Keratinocyte (primary cell): ENCODE data around the gene CPHXL2. TPM values are rescaled to one million over a fixed set of nuclear protein-coding genes. Genes with fewer than 3 reads are reported as not detected.

ENCODE experiments used
- DNase-seq: peaks from one replicate; pipeline ENCODE4 v3.0.0-alpha.2; 2011; ENCODE audit warnings: low read depth, missing footprints, low spot score
- FAIRE-seq: peaks from 2 replicates; lab custom pipeline; 2011; peaks lifted over from hg19 to GRCh38; lab: Jason Lieb, UNC
- H2AFZ ChIP-seq: 2 replicates; pipeline ENCODE4 v1.6.0; 2012; ENCODE audit warnings: low read length, control low read depth, inconsistent platforms; ENCODE audit not compliant: control insufficient read depth
- H3K27ac ChIP-seq: 2 replicates; pipeline ENCODE4 v1.5.1; 2011; ENCODE audit warnings: low read length; ENCODE audit not compliant: control insufficient read depth, insufficient read depth
- H3K27me3 ChIP-seq: 3 replicates; pipeline ENCODE4 v1.6.0; 2011; ENCODE audit warnings: low read length; ENCODE audit not compliant: control insufficient read depth, insufficient read depth; ENCODE audit errors: extremely low read depth
- H3K36me3 ChIP-seq, 2 experiments: 2 replicates in 1 of 2; 3 replicates in 1 of 2; pipeline ENCODE4 v1.5.1; 2011; ENCODE audit warnings: low read length in 2 of 2, mild to moderate bottlenecking in 1 of 2; ENCODE audit not compliant: control insufficient read depth in 2 of 2, insufficient read depth in 2 of 2; ENCODE audit errors: extremely low read depth in 1 of 2
- H3K4me1 ChIP-seq: 3 replicates; pipeline ENCODE4 v1.5.1; 2011; ENCODE audit warnings: low read length; ENCODE audit not compliant: control insufficient read depth, insufficient read depth; ENCODE audit errors: extremely low read depth
- H3K4me2 ChIP-seq: 3 replicates; pipeline ENCODE4 v1.6.0; 2011; ENCODE audit warnings: low read depth, low read length; ENCODE audit not compliant: control insufficient read depth, insufficient read depth; ENCODE audit errors: extremely low read depth
- H3K4me3 ChIP-seq, 3 experiments: fragments of 200-600 bp in 1 of 3; sonication (generic) in 1 of 3; 2 replicates in 2 of 3; 3 replicates in 1 of 3; pipeline ENCODE4 v1.5.1; 2011 to 2016; ENCODE audit warnings: low read length in 3 of 3, mild to moderate bottlenecking in 3 of 3, control low read depth in 2 of 3, inconsistent platforms in 1 of 3, low read depth in 1 of 3, mixed read lengths in 1 of 3, mixed run types in 1 of 3, moderate library complexity in 1 of 3; ENCODE audit not compliant: control insufficient read depth in 2 of 3, insufficient read depth in 2 of 3; ENCODE audit errors: extremely low read depth in 1 of 3
- H3K79me2 ChIP-seq: 2 replicates; pipeline ENCODE4 v1.6.0; 2012; ENCODE audit warnings: low read length; ENCODE audit not compliant: control insufficient read depth, insufficient read depth
- H3K9ac ChIP-seq: 3 replicates; pipeline ENCODE4 v1.6.0; 2011; ENCODE audit warnings: low read length; ENCODE audit not compliant: control insufficient read depth, insufficient read depth; ENCODE audit errors: extremely low read depth
- H3K9me1 ChIP-seq: 3 replicates; pipeline ENCODE4 v1.6.0; 2011; ENCODE audit warnings: low read length; ENCODE audit not compliant: control insufficient read depth, insufficient read depth; ENCODE audit errors: extremely low read depth
- H3K9me3 ChIP-seq: 2 replicates; pipeline ENCODE4 v1.5.1; 2012; ENCODE audit warnings: low read depth, low read length; ENCODE audit not compliant: control insufficient read depth
- H4K20me1 ChIP-seq: 3 replicates; pipeline ENCODE4 v1.6.0; 2011; ENCODE audit warnings: low read length; ENCODE audit not compliant: control insufficient read depth, insufficient read depth; ENCODE audit errors: extremely low read depth
- CTCF ChIP-seq, 3 experiments: IDR thresholded peaks in 1 of 3; conservative IDR thresholded peaks in 1 of 3; optimal IDR thresholded peaks in 1 of 3; 2 replicates in 2 of 3; 3 replicates in 1 of 3; pipeline versions ENCODE3 to v1.5.1; 2011; ENCODE audit warnings: low read length in 3 of 3, mild to moderate bottlenecking in 3 of 3, moderate library complexity in 2 of 3, control low read depth in 1 of 3, inconsistent platforms in 1 of 3; ENCODE audit not compliant: insufficient read depth in 2 of 3; ENCODE audit errors: extremely low read depth in 1 of 3
- EZH2 ChIP-seq: IDR thresholded peaks from one replicate; pipeline ENCODE4 v1.6.1; 2012; ENCODE audit warnings: inconsistent platforms, mild to moderate bottlenecking, low read length, moderate library complexity
- dilution Hi-C: fragments of 300-500 bp; cut with MboI; formaldehyde crosslinking; loops from one replicate; pipeline ENCODE4 v1.7.0; 2020; ENCODE audit warnings: low sequenced_read_pairs; ENCODE audit not compliant: extremely low pct_ligation_motif_present
- polyA plus RNA-seq, 5 experiments: library from polyadenylated mRNA; depleted of rRNA in 3 of 5; stranded (reverse) in 3 of 5; stranded (forward) in 1 of 5; unstranded in 1 of 5; fragments of >200 nt; gene quantifications; 1 replicate in 1 of 5; 2 replicates in 3 of 5; 3 replicates in 1 of 5; pipeline versions ENCODE4 v1.2.1 to v1.2.3, GENCODE V29; 2011 to 2012; ENCODE audit warnings: missing spikeins in 2 of 5, low read depth in 1 of 5, low replicate concordance in 1 of 5

Gene CPHXL2
- polyA plus RNA-seq, 1 donor (not counting 4 experiments of a cell fraction or from before 2014, with no cell fraction given), result not detected

DNA sequence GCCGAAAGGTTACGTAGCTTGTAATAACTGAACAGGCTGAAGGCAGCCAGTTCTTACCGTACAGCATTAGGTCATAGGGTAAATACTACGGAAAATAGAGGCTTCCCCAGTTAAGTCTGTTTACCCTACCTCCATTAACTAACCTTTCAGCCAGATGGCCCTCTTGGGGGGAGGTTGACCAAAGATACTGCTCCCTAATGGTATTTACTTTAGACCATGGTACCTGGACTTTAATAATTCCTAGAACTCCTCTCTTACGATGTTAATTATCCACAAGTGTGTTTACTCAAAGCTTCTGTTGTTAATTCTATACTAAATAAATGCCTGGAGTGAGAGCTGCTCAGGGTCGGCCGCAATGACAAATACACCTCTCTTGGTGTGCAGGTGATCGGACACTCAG, 44.0 kb downstream of the CPHXL2 start:
- dilution Hi-C loops, result no loop called here
- H3K27me3 ChIP-seq, result no peaks in the 10 kb centered on the region
- H3K27ac ChIP-seq, result no peak overlapping the region
- TF ChIP-seq EZH2 (no peak), CTCF (optimal IDR thresholded peaks at IDR 0.05 in 1 of 3, IDR thresholded peaks at IDR 0.05 in 1 of 3, conservative IDR thresholded peaks at IDR 0.05 in 1 of 3; ENCODE audit: extremely low read depth in 1 of 3, insufficient read depth in 2 of 3, low read length in 3 of 3) (no peak)
- H3K9me3 ChIP-seq, result no peaks in the 10 kb centered on the region
- no peaks in the 10 kb centered on the region for H3K9me1 ChIP-seq
- H3K79me2 ChIP-seq, result peaks cover 6% of the 10 kb centered on the region
- no peak overlapping the region for H3K4me3 ChIP-seq
- H3K4me2 ChIP-seq, result no peak overlapping the region
- FAIRE-seq (no peak), DNase-seq (no peak)
- H4K20me1 ChIP-seq, result no peaks in the 10 kb centered on the region
- no peak overlapping the region for H3K9ac ChIP-seq
- no peak overlapping the region for H2AFZ ChIP-seq
- H3K4me1 ChIP-seq, result no peaks in the 10 kb centered on the region
- H3K36me3 ChIP-seq, result peaks cover 43 to 48% of the 10 kb centered on the region in 2 experiments

DNA sequence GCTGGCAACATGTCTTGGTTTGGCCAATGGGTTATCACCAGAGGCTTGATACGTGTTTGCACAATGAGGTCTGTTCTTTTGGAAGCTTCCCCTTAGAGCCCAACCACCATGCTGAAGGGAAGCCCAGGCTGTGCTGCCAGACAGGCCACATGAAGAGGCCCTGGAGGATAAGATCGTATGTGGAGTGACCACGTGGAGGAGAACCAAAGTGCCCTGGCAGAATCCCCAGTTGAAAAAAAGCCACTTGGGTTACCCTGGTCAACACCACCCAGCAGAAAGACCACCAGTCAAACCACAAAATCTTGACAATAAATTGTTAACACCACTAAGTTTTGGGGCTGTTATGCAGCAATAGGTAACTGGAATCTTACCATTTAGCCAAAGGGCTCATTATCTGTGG, 46.8 kb downstream of the CPHXL2 start:
- Histone ChIP-seq H3K79me2 (no peaks in the 10 kb centered on the region), H3K4me3 (no peak overlapping the region), H3K4me1 (no peaks in the 10 kb centered on the region), H4K20me1 (no peaks in the 10 kb centered on the region), H3K36me3 (peaks cover 38 to 45% of the 10 kb centered on the region in 2 experiments), H3K27ac (no peak overlapping the region), H3K27me3 (no peaks in the 10 kb centered on the region), H3K4me2 (no peak overlapping the region), H3K9ac (no peak overlapping the region), H3K9me3 (no peaks in the 10 kb centered on the region), H3K9me1 (no peaks in the 10 kb centered on the region), H2AFZ (no peak overlapping the region)
- DNase-seq (no peak), FAIRE-seq (no peak)
- no peak for TF ChIP-seq CTCF (optimal IDR thresholded peaks at IDR 0.05 in 1 of 3, IDR thresholded peaks at IDR 0.05 in 1 of 3, conservative IDR thresholded peaks at IDR 0.05 in 1 of 3; ENCODE audit: extremely low read depth in 1 of 3, insufficient read depth in 2 of 3, low read length in 3 of 3)
- no peak for TF ChIP-seq EZH2
- dilution Hi-C loops, result no loop called here
